ENCODE results near the gene PRR29.

DNA sequence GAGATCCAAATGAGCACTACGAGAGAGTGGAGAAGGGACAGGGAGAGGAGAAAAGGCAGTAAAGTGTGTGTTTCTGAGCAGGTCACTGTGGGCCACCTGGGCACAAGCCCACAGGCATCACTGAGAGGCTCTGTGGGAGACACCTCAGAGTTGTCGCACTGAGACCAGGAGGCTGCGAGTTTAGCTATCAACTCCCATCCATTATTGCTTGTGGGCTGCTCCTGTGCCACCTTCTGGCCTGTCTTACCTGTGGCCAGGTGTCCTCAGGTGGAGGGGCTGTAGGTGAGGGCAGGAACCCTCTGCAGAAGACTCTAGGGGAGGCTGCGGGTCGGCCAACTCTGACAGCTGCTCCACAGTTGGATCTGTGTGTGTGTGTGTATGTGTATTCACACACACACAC is 2.5 kb upstream of the PRR29 start:
- no peak for TF ChIP-seq EZH2 (IDR thresholded peaks at IDR 0.05; ENCODE audit: borderline replicate concordance, low read length)
- TF ChIP-seq, protein P1, sequence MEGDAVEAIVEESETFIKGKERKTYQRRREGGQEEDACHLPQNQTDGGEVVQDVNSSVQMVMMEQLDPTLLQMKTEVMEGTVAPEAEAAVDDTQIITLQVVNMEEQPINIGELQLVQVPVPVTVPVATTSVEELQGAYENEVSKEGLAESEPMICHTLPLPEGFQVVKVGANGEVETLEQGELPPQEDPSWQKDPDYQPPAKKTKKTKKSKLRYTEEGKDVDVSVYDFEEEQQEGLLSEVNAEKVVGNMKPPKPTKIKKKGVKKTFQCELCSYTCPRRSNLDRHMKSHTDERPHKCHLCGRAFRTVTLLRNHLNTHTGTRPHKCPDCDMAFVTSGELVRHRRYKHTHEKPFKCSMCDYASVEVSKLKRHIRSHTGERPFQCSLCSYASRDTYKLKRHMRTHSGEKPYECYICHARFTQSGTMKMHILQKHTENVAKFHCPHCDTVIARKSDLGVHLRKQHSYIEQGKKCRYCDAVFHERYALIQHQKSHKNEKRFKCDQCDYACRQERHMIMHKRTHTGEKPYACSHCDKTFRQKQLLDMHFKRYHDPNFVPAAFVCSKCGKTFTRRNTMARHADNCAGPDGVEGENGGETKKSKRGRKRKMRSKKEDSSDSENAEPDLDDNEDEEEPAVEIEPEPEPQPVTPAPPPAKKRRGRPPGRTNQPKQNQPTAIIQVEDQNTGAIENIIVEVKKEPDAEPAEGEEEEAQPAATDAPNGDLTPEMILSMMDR (IDR thresholded peaks at IDR 0.05; ENCODE audit: low read length) = no peak
